Measurements from ENCODE around the gene TMEM269. TPM values are rescaled to one million over a fixed set of nuclear protein-coding genes. Genes with fewer than 3 reads are reported as not detected.

The TMEM269 gene
- total and polyA plus RNA-seq, 9 of the 15 experiments (the other 6 are each of a cell fraction or from before 2014, with no cell fraction given) = 0.09 to 0.49 (median 0.21) TPM

- no peak for TF ChIP-seq ZNF511 (CRISPR knock-in tag; IDR thresholded peaks at IDR 0.05)
- TF ChIP-seq ZBTB9 (CRISPR knock-in tag; IDR thresholded peaks at IDR 0.05) = no peak
- TF ChIP-seq TBP (optimal IDR thresholded peaks at IDR 0.05; ENCODE audit: low read depth, low read length) = no peak
- TF ChIP-seq HBP1 (CRISPR knock-in tag; IDR thresholded peaks at IDR 0.05) = no peak
- no peak for TF ChIP-seq ETS1 (conservative IDR thresholded peaks at IDR 0.05; ENCODE audit: control insufficient read depth, low read depth, low read length)
- TF ChIP-seq FOXA3 (CRISPR knock-in tag; conservative IDR thresholded peaks at IDR 0.05 in 1 of 2, IDR thresholded peaks at IDR 0.05 in 1 of 2) = no peak
- TF ChIP-seq MAFF (IDR thresholded peaks at IDR 0.05; ENCODE audit: low read length) = 0 out of 2 replicates have a peak, but pooled peaks have one; percentile 9
- TF ChIP-seq ARID4B (CRISPR knock-in tag; IDR thresholded peaks at IDR 0.05) = no peak
- no peak for TF ChIP-seq ZBTB43 (CRISPR knock-in tag; IDR thresholded peaks at IDR 0.05)
- no peak for TF ChIP-seq SMARCA5 (IDR thresholded peaks at IDR 0.05)
- no peak for TF ChIP-seq NKRF (IDR thresholded peaks at IDR 0.05; ENCODE audit: borderline replicate concordance)
- TF ChIP-seq PHB (CRISPR knock-in tag; IDR thresholded peaks at IDR 0.05) = 0 out of 2 replicates have a peak, but pooled peaks have one; percentile 47
- peak; percentile 56; the same call in 1 of the 2 replicates for TF ChIP-seq IFI16 (CRISPR knock-in tag; IDR thresholded peaks at IDR 0.05)
- TF ChIP-seq PURB (CRISPR knock-in tag; IDR thresholded peaks at IDR 0.05; ENCODE audit: low read depth) = no peak
Observed at GRCh38 chr1:42845866-42846256, 61.1 kb downstream of the TMEM269 start (continued).
